ENCODE results near the gene ABHD11.

DNA sequence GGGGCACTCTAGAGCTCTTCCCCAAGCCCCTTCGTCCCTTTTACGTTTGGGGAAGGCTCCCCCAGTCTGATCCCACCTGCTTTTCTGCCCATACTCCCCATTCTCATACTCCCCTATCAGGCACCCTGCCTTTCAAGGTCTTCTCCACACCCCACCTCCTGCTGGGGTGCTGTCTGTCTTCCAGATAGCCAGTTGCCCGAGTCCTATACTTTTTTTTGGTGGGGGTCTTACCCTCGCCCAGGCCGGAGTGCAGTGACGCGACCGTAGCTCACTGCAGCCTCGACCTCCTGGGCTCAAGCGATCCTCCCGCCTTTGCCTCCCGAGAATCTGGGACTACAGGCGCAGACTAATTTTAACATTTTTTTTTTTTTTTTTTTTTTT, 775 bp upstream of the ABHD11 start:
- TF ChIP-seq, protein P1, sequence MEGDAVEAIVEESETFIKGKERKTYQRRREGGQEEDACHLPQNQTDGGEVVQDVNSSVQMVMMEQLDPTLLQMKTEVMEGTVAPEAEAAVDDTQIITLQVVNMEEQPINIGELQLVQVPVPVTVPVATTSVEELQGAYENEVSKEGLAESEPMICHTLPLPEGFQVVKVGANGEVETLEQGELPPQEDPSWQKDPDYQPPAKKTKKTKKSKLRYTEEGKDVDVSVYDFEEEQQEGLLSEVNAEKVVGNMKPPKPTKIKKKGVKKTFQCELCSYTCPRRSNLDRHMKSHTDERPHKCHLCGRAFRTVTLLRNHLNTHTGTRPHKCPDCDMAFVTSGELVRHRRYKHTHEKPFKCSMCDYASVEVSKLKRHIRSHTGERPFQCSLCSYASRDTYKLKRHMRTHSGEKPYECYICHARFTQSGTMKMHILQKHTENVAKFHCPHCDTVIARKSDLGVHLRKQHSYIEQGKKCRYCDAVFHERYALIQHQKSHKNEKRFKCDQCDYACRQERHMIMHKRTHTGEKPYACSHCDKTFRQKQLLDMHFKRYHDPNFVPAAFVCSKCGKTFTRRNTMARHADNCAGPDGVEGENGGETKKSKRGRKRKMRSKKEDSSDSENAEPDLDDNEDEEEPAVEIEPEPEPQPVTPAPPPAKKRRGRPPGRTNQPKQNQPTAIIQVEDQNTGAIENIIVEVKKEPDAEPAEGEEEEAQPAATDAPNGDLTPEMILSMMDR (IDR thresholded peaks at IDR 0.05; ENCODE audit: low read length): no peak
- no peak for TF ChIP-seq EZH2 (IDR thresholded peaks at IDR 0.05; ENCODE audit: borderline replicate concordance, low read length)

Measured in OCI-LY1 (cell line).